Cardiac septum (tissue), 1 donor: ENCODE data around the gene FHOD1. TPM values are rescaled to one million over a fixed set of nuclear protein-coding genes. Genes with fewer than 3 reads are reported as not detected.
A peak's percentile ranks its signal among the peaks of the same experiment; 100 is the strongest.

Source experiments
- DNase-seq: peaks from one replicate; pipeline ENCODE4 v3.0.0-alpha.2; 2020; ENCODE audit warnings: low spot score
- intact Hi-C: fragments of 100-400 bp; cut with DNase I; formaldehyde crosslinking; loops from one replicate; pipeline ENCODE4 v1.14.0; 2022
- total RNA-seq: library from RNA; stranded (reverse); fragmentation: NEBNext Ultra II Directional; extraction: Animal tissue kit (Norgen Biotek cat#: 25700); gene quantifications from one replicate; pipeline ENCODE4 v1.2.1, GENCODE V29; 2021
- donor health status: DM: no; HTN: no; CAD: no.

The FHOD1 gene
- total RNA-seq, 1 donor from 2014 or later = 33.4 TPM

DNA sequence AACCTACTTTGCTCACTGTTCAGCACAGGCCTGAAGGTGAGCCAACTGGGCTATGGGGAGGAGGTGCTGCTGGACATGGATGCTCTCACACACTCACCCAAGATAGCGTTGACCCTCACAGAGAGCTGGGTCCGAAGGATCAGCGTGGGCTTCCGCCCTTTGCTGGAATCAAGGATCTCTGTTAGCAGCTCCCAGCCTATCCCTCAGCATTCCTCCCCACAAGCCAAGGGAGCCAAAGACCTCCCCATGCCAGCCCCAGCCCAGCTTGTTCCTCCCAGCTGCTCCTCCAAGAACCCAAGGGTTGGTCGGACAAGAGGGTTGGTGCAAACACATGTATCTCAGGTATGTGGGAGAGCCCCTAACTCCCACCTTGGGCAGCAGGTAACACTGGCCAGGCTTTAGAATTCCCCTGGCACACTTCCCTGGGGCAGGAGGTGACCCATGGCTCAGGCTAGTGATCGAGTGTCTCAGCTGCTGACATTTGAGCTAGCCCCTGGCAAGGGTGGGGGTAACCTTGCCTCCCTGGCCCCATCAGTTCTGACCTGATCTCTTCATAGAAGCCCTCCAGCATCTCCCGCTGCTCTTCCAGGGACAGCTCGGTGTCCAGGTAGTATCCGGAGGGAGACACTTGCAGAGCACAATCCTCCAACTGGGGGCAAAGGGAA lies 8.3 kb downstream of the FHOD1 start:
- intact Hi-C loops = no loop called here
- DNase-seq = no peak

DNA sequence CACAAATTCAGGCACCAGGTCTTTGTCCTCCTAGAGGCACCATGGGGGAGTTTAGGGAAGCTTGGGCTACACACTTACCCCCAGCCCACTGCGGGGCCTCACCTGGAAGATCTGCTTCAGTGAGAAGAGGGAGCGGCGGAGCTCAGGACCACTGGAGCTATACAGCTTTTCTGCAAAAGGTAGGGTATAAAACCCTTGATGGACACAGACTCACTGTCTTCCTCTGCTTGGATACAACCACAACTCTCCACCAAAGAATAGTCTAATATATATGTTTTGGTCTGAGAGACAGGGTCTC lies 9.1 kb downstream of the FHOD1 start:
- DNase-seq = no peak
- intact Hi-C loops = no loop called here

DNA sequence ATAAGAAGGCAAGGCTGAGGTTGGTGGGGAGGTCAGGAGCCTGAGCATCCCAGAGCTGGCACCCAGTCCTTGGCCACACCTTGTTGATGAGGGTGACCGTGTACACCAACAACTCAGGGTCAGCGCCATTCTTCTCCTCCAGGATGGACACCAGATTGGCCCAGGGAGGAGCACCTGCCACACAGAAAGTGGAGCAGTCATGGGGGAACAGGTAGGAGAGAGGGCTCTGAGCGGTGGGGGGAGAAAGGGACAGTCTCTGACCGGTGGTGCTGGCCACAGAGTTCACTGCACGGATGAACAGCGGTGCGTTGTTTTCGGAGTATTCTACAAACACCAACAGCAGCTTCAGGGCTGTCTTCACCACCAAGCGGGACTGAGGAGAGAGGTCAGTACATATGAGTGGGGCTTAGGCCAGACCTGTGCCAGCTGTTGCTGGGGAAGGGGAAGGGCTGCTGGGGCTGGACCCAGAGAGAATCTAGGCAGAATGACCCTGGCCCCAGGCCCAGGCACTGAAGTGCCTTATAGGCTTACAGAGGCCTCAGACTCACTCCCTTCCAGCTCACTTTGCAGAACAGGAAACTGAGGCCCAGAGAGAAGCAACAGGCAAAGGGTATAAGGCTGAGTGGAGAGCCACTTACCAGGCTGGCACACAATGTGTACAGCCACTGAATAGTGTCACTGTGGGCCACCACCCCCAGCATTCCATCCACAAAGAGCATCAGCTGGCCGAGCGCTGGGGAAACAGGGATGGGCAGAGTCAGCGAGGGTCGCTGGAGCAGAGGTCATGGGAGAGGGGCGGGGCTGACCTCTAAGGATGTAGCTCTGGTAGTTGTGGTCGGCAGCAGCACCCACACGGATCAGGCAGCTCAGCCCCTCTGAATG lies 9.6 kb downstream of the FHOD1 start:
- no peak for DNase-seq
- intact Hi-C loops = no loop called here

DNA sequence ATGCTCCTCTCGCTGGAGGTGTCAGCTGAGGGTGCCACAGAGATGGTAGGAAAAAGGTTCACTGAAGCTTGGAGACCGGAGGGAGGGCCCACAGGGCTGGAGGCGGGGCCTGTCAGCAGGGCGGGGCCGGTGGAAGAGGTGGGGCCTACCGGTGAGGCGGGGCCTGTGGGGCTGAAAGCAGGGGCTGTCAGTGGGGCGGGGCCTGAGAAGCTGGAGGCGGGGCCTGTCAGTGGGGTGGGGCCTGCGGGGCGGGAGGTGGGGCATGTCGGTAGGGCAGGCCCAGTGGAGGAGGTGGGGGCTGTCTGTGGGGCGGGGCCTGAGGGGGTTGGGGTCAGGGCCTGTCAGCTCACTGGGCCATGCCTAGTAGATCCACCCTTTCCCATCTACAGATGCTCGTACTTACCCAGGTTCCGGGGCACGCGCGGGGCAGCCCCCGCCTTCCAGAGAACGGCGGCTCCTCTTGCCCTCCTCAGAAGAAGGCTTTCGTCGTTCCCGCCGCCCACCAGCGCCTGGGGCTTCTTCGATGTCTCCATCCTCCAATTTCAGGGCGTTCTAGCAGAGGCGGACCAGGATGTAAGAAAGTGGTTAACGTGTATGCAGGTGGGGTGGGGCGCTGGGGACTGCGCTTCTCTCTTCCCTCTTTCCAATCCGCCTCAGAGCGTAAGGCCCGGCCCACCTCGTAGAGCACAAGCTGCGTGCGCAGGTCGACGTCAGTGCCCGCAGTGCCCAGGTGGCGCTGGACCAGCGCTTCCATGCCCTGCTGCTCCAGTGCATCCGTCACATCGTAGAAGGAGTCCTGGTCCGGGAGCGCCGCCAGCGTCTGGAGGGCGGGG lies 10.5 kb downstream of the FHOD1 start:
- DNase-seq = no peak
- intact Hi-C loops = no loop called here

DNA sequence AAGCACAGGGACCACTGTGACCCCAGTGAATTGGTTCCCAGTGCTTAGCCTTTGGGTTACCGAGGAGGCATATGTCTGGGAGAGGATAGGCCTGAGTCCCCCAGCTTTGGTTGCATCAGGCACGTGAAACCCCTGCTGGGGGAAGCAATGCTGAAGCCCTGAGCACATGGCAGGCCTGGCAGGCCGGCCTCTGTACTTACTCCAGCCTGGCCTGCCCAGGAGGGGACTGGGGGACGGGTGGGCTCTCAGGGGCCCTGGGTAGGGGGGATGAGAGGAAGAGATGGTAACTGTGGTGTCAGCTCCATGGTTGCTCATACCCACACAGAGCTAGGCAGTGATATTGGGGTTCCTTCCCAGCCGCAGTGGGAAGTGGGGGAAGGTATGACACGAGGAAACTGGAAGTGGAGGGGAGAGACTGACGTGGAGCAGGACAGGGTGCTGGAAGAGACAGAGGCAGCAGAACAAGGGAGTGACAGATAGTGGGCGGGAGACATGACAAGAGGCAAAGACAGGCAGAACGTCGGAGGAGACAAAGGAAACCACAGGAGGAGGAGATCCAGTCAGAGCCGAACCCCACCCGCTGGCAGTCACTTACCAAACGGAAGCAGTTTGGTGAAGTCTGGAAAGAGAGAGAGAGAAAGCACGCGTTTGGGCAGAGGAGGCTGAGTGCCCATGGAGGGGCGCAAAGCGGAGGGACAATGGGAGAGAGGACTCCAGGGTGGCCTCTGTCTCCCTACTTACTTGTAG lies 11.3 kb downstream of the FHOD1 start:
- DNase-seq = no peak
- intact Hi-C loops = no loop called here

DNA sequence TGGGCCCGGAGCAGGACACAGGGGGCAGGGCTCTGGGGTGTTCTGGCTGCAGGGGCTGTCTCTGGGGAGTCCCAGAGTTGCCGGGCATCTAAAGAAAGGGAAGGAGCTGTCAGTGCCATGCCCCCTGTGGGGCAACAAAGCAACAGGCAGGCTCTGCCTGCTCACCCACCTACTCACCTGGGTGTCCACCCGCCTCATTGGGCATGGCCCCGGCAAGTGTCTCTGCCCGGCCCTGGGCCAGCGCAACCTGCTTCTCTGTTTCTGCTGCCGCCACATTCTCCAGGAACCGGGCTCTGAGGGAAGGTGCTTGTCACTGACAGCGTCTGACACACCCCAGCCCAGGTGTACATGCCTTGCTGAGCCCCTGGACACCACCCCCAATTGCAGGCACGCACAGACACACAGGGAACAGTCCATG lies 13.1 kb downstream of the FHOD1 start:
- DNase-seq = no peak
- intact Hi-C loops = no loop called here

DNA sequence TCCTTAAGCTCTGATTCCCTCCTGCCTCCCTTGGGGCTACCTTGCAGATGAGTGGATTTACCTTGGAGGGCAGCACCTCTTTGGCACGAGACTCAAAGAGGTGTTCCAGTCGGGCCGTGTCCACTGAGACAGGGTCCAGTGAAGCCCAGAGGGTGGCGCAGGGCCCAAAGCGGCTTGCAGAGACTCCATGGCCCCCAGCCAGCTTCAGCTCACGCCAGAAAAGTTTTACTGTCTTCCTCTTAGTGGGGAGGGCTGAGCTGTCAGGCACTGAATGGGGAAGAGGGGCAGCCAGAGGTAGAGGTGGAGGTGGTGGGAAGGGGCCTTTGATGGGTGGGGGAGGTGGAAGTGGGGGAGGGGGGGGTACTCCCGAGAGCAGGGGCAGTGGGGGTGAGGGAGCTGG lies 13.7 kb downstream of the FHOD1 start:
- intact Hi-C loops = no loop called here

DNA sequence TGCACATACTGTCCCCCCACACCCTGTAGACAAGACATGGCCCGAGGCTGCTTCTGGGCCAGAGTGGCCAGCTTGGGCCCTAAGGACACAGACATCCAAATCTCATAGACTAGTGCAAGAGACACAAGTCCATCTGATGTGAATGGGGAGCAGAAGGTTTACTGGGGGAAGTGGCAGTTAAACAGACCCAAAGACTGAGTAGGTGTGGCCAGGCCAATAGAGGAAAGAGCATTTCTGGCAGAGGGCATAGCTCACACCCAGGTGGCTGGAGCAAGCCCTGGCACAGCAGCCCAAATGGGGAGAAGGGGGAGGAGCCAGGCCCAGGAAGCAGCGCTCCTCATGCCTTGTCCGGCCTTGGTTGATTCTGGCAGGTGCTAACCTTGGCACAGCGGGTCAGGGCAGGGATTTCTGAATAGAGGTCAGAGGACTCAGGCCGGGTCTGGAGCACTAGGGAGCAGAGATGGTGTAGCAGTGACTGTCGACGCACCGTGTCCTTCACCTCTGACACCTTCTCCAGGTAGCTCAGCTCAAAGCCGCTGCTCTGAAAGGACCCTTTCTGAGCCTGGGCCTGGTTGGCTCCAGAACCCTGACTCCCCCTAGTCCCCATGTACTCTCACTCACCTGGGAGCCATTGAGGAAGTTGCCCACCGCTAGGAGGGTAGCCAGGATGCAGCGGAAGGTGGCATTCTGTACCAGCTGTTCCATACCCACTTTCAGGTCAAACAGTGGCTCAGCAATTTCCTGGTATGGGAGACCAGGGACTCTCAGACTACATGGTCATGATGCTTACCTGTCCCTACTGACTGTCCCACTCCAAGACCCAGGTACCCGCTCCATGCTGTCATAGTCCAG lies 16.2 kb downstream of the FHOD1 start:
- intact Hi-C loops = no loop called here

More for the DNA sequence above, 13.7 kb downstream of the FHOD1 start:
- DNase-seq = no peak

DNA sequence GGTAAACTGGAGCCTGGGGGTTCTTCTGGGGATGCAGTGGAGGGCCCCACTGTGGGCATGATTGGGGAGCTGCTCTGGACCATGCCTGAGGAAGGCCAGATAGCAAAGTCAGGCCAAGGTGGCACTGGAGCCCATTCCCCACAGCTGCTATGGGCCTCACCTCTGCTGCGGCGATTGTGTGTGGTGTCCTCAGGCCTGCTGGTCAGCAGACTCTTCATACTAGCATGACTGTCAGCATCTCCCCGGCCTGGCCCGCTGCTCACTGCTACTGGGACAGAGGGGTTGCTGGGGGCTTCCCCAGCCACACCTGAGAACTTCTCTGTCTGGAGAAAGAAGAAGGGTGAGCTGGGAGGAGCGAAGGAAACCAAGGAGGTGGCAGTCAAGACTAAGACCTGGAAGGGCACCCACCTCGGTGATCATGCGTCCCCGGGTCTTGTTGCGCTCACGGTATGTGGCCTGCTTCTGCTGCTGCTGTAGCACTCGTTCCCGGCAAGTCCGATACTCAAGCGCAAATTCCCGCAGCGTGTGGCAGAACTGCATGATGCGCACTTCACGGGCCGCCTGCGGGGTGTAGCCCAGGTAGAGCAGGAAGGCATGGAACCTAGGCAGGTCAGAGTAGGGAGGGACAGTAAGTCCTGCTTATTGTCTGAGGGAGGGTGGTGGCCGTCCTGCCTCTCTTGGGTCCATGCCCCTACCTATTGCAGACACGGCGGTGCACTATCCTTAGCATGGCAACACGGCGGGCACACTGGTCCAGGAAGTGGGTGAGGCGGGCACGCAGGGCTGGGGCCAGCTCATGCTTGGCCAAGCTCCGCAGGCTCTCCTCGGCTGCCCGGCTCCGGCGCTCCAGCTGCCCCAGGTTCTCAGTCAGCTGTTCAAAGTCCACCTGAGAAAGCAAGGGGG lies 17.1 kb downstream of the FHOD1 start:
- DNase-seq = no peak
- intact Hi-C loops = no loop called here

More for the DNA sequence above, 16.2 kb downstream of the FHOD1 start:
- DNase-seq = no peak

DNA sequence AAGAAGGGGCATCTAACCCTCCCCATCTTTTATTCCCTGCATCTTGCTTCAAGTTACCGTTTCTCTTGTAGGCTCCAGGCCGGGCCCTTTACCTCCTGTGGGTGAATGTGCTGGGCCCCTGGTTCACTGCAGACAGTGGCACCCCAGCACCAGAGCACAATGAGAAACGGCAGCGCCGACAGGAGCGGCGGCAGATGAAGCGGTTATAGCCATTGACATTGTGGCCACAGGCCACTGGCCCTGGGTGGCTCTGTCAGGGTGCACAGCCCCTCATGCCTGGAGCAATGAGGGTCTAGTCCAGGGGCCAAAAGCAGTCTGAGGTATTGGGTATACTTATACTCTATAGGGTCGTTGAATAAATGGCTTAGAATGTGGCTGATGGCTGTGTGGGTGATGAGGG lies 18.4 kb downstream of the FHOD1 start:
- intact Hi-C loops = no loop called here

DNA sequence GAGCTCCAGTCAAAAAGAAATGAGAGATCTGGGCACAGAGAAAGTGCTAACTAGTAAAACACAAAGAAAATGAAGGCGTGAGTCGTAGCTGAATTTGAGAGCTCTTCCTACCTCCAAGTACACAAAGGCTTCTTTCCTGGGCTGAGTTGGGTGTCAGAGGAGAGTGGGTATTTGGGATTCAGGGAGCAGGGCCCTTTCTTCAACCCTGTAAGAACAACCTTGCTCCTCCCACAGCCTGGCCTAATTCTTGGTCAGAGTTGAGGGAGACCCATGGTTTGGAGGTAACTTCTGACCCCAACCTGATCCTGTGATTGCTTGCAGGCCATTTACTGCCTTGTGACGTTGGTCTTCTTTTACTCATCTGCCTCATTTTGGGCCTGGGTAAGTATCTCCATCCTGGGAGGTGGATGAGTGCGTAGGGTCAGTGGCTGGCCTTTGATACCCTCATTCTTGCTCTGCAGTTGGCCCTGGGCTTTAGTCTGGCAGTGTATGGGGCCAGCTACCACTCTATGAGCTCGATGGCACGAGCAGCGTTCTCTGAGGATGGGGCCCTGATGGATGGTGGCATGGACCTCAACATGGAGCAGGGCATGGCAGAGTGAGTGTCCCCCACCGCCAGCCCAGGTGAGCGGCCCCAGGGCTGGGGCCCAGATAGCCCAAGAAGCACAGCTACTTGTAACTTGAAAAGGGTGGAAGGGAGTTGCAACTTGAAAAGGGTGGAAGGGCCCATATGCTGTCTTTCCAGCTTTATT lies 19.1 kb downstream of the FHOD1 start:
- no peak for DNase-seq
- intact Hi-C loops = no loop called here

More for the DNA sequence above, 18.4 kb downstream of the FHOD1 start:
- DNase-seq = no peak

DNA sequence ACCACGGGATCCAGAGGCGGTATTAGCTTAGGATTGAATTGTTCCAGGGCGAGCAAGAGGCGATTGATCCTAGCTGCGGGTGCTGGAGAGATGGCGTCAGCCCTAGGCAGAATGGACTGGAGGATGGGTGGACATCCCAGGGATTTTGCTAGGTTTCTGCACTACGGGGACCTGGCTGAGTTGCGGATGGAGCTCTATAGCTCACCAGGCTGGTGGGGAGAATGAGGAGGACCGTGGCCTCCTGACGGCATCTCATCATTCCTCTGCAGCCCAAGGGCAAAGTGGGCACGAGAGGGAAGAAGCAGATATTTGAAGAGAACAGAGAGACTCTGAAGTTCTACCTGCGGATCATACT lies 19.7 kb downstream of the FHOD1 start:
- DNase-seq = no peak
- intact Hi-C loops = no loop called here

DNA sequence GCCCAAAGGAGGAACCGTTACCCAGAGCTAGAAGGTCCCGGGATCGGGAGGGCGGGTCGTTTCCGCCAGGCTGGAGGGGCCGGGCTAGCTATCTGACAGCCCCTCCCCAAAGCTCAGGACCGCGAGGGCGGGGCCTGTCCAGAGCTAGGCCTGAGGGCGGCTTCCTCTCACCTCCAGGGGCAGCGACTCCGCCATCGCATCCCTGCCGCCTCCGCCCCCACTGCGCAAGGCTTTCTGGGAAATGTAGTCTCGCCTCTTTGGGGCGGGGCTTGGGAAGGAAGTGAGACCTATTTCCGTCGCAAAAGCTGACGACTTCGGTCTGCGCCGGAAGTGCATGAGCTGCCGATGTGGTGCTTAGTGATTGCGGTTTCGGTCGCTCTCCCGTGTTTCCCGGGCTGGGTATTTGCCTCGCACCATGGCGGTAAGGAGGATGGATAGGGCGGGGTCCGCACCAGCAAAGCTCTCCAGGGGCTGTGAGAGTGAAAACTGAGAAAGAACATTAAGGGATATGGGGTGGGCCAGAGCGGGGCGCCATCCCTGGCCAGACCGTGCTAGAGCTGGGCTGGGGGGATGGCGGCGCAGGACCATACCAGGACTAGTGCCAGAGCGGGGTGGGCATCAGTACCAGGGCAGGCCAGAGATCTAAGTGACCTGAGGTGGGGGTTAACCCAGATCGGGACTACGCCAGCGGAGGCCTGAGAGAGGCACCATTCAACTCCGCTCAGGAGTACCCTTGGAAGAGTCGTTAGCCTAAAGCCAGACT lies 20.3 kb downstream of the FHOD1 start, which contains the start of gene TMEM208:
Gene TMEM208 (plus strand): TSS at position 327 of the 763 bp plus-strand sequence. CDS start 89 bp downstream, at position 416.
- intact Hi-C loops = loop anchor here (1.0 kb wide), 2 partner anchors 20 to 35 kb away; partner anchors contain the start of genes E2F4 and FHOD1
- peak; percentile 99 for DNase-seq

DNA sequence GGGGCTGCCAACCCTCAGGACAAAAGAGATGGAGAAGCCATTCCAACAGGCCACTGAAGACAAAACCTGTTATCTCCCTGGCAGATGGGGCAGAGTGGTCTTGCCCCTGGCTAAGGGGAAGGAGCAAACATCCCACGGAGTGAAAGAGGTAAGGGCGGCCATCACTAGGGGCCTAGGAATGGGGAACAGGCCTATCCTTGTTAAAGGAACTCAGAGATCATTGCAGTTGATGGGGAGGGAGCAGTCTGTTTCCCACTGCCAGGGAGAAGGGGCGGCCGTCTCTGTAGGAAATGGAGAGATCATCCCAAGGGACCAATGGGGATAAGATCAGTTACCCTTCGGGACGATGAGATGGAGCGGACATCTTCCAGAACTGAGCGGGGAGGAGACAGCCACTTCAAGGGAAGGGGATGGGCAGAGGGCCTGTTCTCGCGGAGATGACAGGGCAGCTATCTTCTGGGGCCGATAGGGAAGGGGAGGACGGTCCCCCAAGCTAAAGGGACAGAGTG lies 20.9 kb downstream of the FHOD1 start:
- intact Hi-C loops = loop anchor here (1.0 kb wide), 2 partner anchors 21 to 34 kb away; partner anchors contain the start of genes E2F4 and FHOD1
- no peak for DNase-seq

DNA sequence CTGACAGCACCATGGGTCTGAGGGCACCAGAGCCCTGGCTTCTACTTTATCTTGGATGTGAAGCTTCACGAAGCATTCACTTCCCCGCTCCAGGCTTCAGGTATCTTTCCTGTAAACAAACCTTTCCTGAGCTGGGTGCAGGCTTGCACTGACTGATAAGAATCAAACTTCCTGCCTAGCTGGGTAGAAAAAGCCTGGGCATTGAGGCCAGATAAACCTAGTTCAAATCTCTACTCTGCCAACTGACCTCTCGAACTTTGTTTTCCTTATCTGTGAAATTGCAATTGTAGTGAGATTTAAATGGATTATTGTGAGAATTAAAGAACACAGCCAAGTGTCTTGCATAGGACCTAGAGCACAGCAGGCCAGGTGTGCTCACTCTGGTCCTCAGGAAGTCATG lies 23.3 kb downstream of the FHOD1 start:
- intact Hi-C loops = no loop called here
- no peak for DNase-seq
